PFSK-1 (cell line): ENCODE data around the gene TVP23A.

Source experiments
- FOXP2 ChIP-seq: optimal IDR thresholded peaks from 2 replicates; pipeline ENCODE3; 2011; ENCODE audit warnings: borderline replicate concordance, control low read depth, inconsistent platforms; ENCODE audit not compliant: insufficient read depth; ENCODE audit errors: extremely low read length, extremely low read depth
- POLR2AphosphoS5 ChIP-seq: IDR thresholded peaks from 2 replicates; pipeline ENCODE4 v1.6.1; 2012; ENCODE audit warnings: low read depth, mild to moderate bottlenecking, control low read depth, low read length, moderate library complexity
- REST ChIP-seq, 2 experiments: IDR thresholded peaks; 2 replicates each; pipeline versions ENCODE4 v1.6.1 to v1.8.0; 2011 to 2012; ENCODE audit warnings: low read depth in 2 of 2, low read length in 2 of 2, control low read depth in 1 of 2, inconsistent platforms in 1 of 2, mild to moderate bottlenecking in 1 of 2, moderate library complexity in 1 of 2; ENCODE audit not compliant: insufficient read depth in 1 of 2
- SIN3A ChIP-seq: IDR thresholded peaks from 2 replicates; pipeline ENCODE4 v1.6.1; 2012; ENCODE audit warnings: mild to moderate bottlenecking, low read length, moderate library complexity, borderline replicate concordance; ENCODE audit not compliant: insufficient read depth
- TAF1 ChIP-seq: IDR thresholded peaks from 2 replicates; pipeline ENCODE4 v1.6.1; 2012; ENCODE audit warnings: low read length, control low read depth, borderline replicate concordance; ENCODE audit not compliant: insufficient read depth

TVP23A gene

GRCh38 chr16:10753670-10754069 is 64.9 kb downstream of the TVP23A start:
- TF ChIP-seq TAF1 (no peak), REST (IDR thresholded peaks at IDR 0.05; ENCODE audit: insufficient read depth in 1 of 2, low read depth in 2 of 2, low read length in 2 of 2) (no peak), FOXP2 (no peak), POLR2AphosphoS5 (no peak), SIN3A (no peak)

- TF ChIP-seq TAF1 (no peak), SIN3A (no peak), REST (IDR thresholded peaks at IDR 0.05; ENCODE audit: insufficient read depth in 1 of 2, low read depth in 2 of 2, low read length in 2 of 2) (no peak), FOXP2 (no peak), POLR2AphosphoS5 (no peak)
Measured at GRCh38 chr16:10752843-10753523, 65.6 kb downstream of the TVP23A start.

GRCh38 chr16:10751291-10751697 is 67.3 kb downstream of the TVP23A start:
- TF ChIP-seq FOXP2 (no peak), REST (IDR thresholded peaks at IDR 0.05; ENCODE audit: insufficient read depth in 1 of 2, low read depth in 2 of 2, low read length in 2 of 2) (no peak), SIN3A (no peak), TAF1 (no peak), POLR2AphosphoS5 (no peak)

- no peak for TF ChIP-seq POLR2AphosphoS5
Measured at GRCh38 chr16:10750793-10751192, 67.8 kb downstream of the TVP23A start.

GRCh38 chr16:10745841-10746240 is 72.8 kb downstream of the TVP23A start:
- TF ChIP-seq POLR2AphosphoS5: no peak
- TF ChIP-seq FOXP2: no peak
- TF ChIP-seq SIN3A: no peak
- TF ChIP-seq TAF1: no peak
- no peak for TF ChIP-seq REST (IDR thresholded peaks at IDR 0.05; ENCODE audit: insufficient read depth in 1 of 2, low read depth in 2 of 2, low read length in 2 of 2)
